Type B pancreatic cell (in vitro differentiated cells): Measurements from ENCODE around the gene MACO1. TPM values are rescaled to one million over a fixed set of nuclear protein-coding genes. Genes with fewer than 3 reads are reported as not detected.

Experiments
- DNase-seq: peaks from one replicate; pipeline ENCODE4 v3.0.0; 2021; ENCODE audit warnings: mixed read lengths; ENCODE audit not compliant: unreplicated experiment; ENCODE audit errors: extremely low spot score
- H3K27ac Mint-ChIP-seq: 2 replicates; pipeline ENCODE4 v1.8.0; 2021; ENCODE audit warnings: mild to moderate bottlenecking, mixed read lengths
- H3K27me3 Mint-ChIP-seq: 2 replicates; pipeline ENCODE4 v1.8.0; 2021; ENCODE audit warnings: mixed read lengths
- H3K36me3 Mint-ChIP-seq: 2 replicates; pipeline ENCODE4 v1.8.0; 2021; ENCODE audit warnings: mixed read lengths
- H3K4me1 Mint-ChIP-seq: one replicate; pipeline ENCODE4 v1.8.0; 2021; ENCODE audit warnings: mixed read lengths; ENCODE audit not compliant: unreplicated experiment
- H3K4me3 Mint-ChIP-seq: 2 replicates; pipeline ENCODE4 v1.8.0; 2021; ENCODE audit warnings: mild to moderate bottlenecking, mixed read lengths
- H3K9me3 Mint-ChIP-seq: 2 replicates; pipeline ENCODE4 v1.8.0; 2021; ENCODE audit warnings: mixed read lengths
- CTCF ChIP-seq: fragments of 200-600 bp; sonication (generic); conservative IDR thresholded peaks from 2 replicates; pipeline ENCODE4 v1.5.0; 2021; ENCODE audit warnings: antibody characterized with exemption, mild to moderate bottlenecking
- total RNA-seq: library from RNA; stranded (reverse); gene quantifications from 2 replicates; pipeline ENCODE4 v1.2.1, GENCODE V29; 2021; ENCODE audit warnings: low replicate concordance

Gene MACO1
- total RNA-seq, 1 donor from 2014 or later = 22.0 TPM

GRCh38 chr1:25528881-25529517, 98.3 kb downstream of the MACO1 start:
- H3K4me3 Mint-ChIP-seq = no peak overlapping the region
- H3K4me1 Mint-ChIP-seq = peaks cover 8% of the 10 kb centered on the region
- no peaks in the 10 kb centered on the region for H3K27me3 Mint-ChIP-seq
- DNase-seq = no peak
- H3K36me3 Mint-ChIP-seq = no peaks in the 10 kb centered on the region
- no peak overlapping the region for H3K27ac Mint-ChIP-seq
- no peak for TF ChIP-seq CTCF
- peaks cover 6% of the 10 kb centered on the region for H3K9me3 Mint-ChIP-seq

DNA sequence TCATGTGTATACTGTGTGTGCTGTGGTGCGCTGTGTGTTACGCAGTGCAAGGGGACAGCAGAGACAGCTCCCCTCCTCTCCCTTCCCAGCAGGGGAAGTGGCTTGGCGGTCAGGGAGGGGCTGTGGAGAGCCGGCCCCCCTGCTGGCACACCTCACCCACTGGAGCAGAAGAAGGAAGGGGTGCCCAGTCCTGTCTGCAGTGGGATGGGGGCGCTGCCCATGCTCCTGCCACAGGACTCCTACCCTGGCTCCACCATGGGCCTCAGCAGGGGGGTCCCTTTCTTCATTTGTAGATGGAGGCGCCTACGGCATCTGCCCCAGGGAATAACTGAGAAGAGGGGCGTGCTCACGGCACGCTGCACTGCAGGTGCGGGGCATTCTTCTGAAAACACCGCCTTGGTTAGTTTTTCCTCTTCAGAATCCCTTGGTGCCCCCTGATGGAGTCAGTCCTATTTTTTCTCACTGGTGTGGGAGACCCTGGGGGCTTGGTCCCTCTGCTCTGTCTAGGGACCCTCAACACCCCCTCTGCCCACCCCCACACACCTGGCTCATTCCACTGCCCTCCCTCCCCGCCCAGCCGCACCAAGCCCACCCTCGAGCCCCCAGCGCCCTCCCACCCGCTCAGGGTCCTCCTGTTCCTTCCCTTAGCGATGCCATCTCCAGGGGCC, 99.0 kb downstream of the MACO1 start:
- H3K4me1 Mint-ChIP-seq = peaks cover 8% of the 10 kb centered on the region
- H3K27ac Mint-ChIP-seq = no peak overlapping the region
- no peaks in the 10 kb centered on the region for H3K27me3 Mint-ChIP-seq
- H3K4me3 Mint-ChIP-seq = no peak overlapping the region
- H3K9me3 Mint-ChIP-seq = peaks cover 6% of the 10 kb centered on the region
- no peaks in the 10 kb centered on the region for H3K36me3 Mint-ChIP-seq
- no peak for DNase-seq
- TF ChIP-seq CTCF = no peak

- Mint-ChIP-seq H3K4me3 (no peak overlapping the region), H3K4me1 (peaks cover under 1% of the 10 kb centered on the region), H3K9me3 (peaks cover 2% of the 10 kb centered on the region), H3K36me3 (no peaks in the 10 kb centered on the region), H3K27me3 (no peaks in the 10 kb centered on the region), H3K27ac (no peak overlapping the region)
- no peak for TF ChIP-seq CTCF
- DNase-seq = no peak
Observed at GRCh38 chr1:25530186-25531081, 99.7 kb downstream of the MACO1 start.

GRCh38 chr1:25531082-25531461, 100.4 kb downstream of the MACO1 start:
- no peak for DNase-seq
- Mint-ChIP-seq H3K4me3 (no peak overlapping the region), H3K4me1 (no peaks in the 10 kb centered on the region), H3K36me3 (no peaks in the 10 kb centered on the region), H3K9me3 (no peaks in the 10 kb centered on the region), H3K27me3 (peaks cover 4% of the 10 kb centered on the region), H3K27ac (no peak overlapping the region)
- TF ChIP-seq CTCF = no peak

DNA sequence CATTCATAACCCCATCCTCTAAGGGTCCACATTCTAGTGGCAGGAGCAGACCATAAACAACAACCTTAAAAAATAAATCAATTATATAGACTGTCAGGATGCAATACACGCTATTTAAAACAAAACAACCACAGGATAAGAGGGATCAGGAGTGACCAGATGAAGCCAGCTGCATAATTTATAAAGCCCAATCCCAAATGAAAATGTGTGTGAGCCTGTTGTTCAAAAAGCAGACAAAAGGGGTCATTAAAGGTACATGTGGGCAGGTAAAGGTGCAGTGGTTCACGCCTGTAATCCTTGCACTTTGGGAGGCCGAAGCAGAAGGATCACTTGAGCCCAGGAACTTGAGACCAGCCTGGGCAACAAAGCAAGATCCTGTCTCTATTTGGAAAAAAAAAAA, 102.3 kb downstream of the MACO1 start:
- Mint-ChIP-seq H3K36me3 (no peaks in the 10 kb centered on the region), H3K4me1 (no peaks in the 10 kb centered on the region), H3K27me3 (peaks cover 6% of the 10 kb centered on the region), H3K27ac (no peak overlapping the region), H3K9me3 (no peaks in the 10 kb centered on the region), H3K4me3 (no peak overlapping the region)
- DNase-seq = no peak
- no peak for TF ChIP-seq CTCF
